Ectodermal cell (in vitro differentiated cells): ENCODE measurements around the gene GOLPH3.

Experiments
- H3K27ac ChIP-seq: 2 replicates; pipeline ENCODE4 v1.7.0; 2013; ENCODE audit warnings: mild to moderate bottlenecking, low read depth, low read length; ENCODE audit not compliant: insufficient read depth, poor library complexity, severe bottlenecking
- H3K27me3 ChIP-seq: 2 replicates; pipeline ENCODE4 v1.7.0; 2013; ENCODE audit warnings: mild to moderate bottlenecking, low read length; ENCODE audit not compliant: insufficient read depth, control insufficient read depth, poor library complexity, severe bottlenecking
- H3K36me3 ChIP-seq: one replicate; pipeline ENCODE4 v1.7.0; 2013; ENCODE audit warnings: low read length; ENCODE audit not compliant: control insufficient read depth, insufficient read depth
- H3K4me1 ChIP-seq: one replicate; pipeline ENCODE4 v1.7.0; 2013; ENCODE audit warnings: low read length; ENCODE audit not compliant: control insufficient read depth, insufficient read depth
- H3K4me3 ChIP-seq: 2 replicates; pipeline ENCODE4 v1.7.0; 2013; ENCODE audit warnings: low read depth, low read length, control low read depth; ENCODE audit not compliant: insufficient read depth
- H3K9me3 ChIP-seq: 2 replicates; pipeline ENCODE4 v1.7.0; 2013; ENCODE audit warnings: mild to moderate bottlenecking, low read length, moderate library complexity; ENCODE audit not compliant: control insufficient read depth
- WGBS, 2 experiments: methylation state at CpG; one replicate each; pipeline ENCODE4 v1.1.7; 2013; ENCODE audit warnings: missing lambda C conversion rate in 2 of 2; 5-methylcytosine and 5-hydroxymethylcytosine counted together

GOLPH3 gene

GRCh38 chr5:32156635-32157034, 17.5 kb downstream of the GOLPH3 start:
- Histone ChIP-seq H3K27ac (no peak overlapping the region), H3K4me1 (no peaks in the 10 kb centered on the region), H3K4me3 (no peak overlapping the region), H3K27me3 (no peaks in the 10 kb centered on the region), H3K9me3 (no peaks in the 10 kb centered on the region), H3K36me3 (no peaks in the 10 kb centered on the region)
- WGBS, 2 experiments = 81 to 85% methylated on average over 8 to 9 of the region's 9 CpGs

GRCh38 chr5:32155211-32155610, 18.9 kb downstream of the GOLPH3 start:
- Histone ChIP-seq H3K36me3 (no peaks in the 10 kb centered on the region), H3K27me3 (no peaks in the 10 kb centered on the region), H3K4me3 (no peak overlapping the region), H3K9me3 (no peaks in the 10 kb centered on the region), H3K4me1 (no peaks in the 10 kb centered on the region), H3K27ac (no peak overlapping the region)
- WGBS, 2 experiments = 89 to 94% methylated on average over 2 of the region's 2 CpGs

- 88 to 98% methylated on average over 3 of the region's 3 CpGs for WGBS, 2 experiments
- Histone ChIP-seq H3K27me3 (no peaks in the 10 kb centered on the region), H3K27ac (no peak overlapping the region), H3K9me3 (no peaks in the 10 kb centered on the region), H3K36me3 (no peaks in the 10 kb centered on the region), H3K4me1 (no peaks in the 10 kb centered on the region), H3K4me3 (no peak overlapping the region)
Observed at GRCh38 chr5:32153723-32154122, 20.4 kb downstream of the GOLPH3 start.

- WGBS, 2 experiments = 95% methylated on average over 5 to 6 of the region's 6 CpGs
- H3K36me3 ChIP-seq = no peaks in the 10 kb centered on the region
- no peak overlapping the region for H3K27ac ChIP-seq
- no peaks in the 10 kb centered on the region for H3K27me3 ChIP-seq
- H3K4me3 ChIP-seq = no peak overlapping the region
- no peaks in the 10 kb centered on the region for H3K9me3 ChIP-seq
- H3K4me1 ChIP-seq = no peaks in the 10 kb centered on the region
Observed at GRCh38 chr5:32151198-32151597, 22.9 kb downstream of the GOLPH3 start.

- Histone ChIP-seq H3K4me1 (no peaks in the 10 kb centered on the region), H3K4me3 (no peak overlapping the region), H3K36me3 (no peaks in the 10 kb centered on the region), H3K9me3 (no peaks in the 10 kb centered on the region), H3K27ac (no peak overlapping the region), H3K27me3 (no peaks in the 10 kb centered on the region)
- 92 to 100% methylated on average over 1 of the region's 1 CpG for WGBS, 2 experiments
Observed at GRCh38 chr5:32150366-32150765, 23.8 kb downstream of the GOLPH3 start.

- Histone ChIP-seq H3K4me1 (no peaks in the 10 kb centered on the region), H3K4me3 (no peak overlapping the region), H3K36me3 (no peaks in the 10 kb centered on the region), H3K9me3 (no peaks in the 10 kb centered on the region), H3K27me3 (no peaks in the 10 kb centered on the region), H3K27ac (no peak overlapping the region)
- WGBS, 2 experiments = 97 to 100% methylated on average over 2 to 3 of the region's 4 CpGs
Observed at GRCh38 chr5:32147959-32148358, 26.2 kb downstream of the GOLPH3 start.

GRCh38 chr5:32147236-32147635, 26.9 kb downstream of the GOLPH3 start:
- Histone ChIP-seq H3K36me3 (no peaks in the 10 kb centered on the region), H3K4me1 (no peaks in the 10 kb centered on the region), H3K27me3 (no peaks in the 10 kb centered on the region), H3K27ac (no peak overlapping the region), H3K4me3 (no peak overlapping the region), H3K9me3 (no peaks in the 10 kb centered on the region)
- 89 to 94% methylated on average over 3 of the region's 3 CpGs for WGBS, 2 experiments

- Histone ChIP-seq H3K9me3 (no peaks in the 10 kb centered on the region), H3K27me3 (no peaks in the 10 kb centered on the region), H3K27ac (no peak overlapping the region), H3K36me3 (no peaks in the 10 kb centered on the region), H3K4me3 (no peak overlapping the region), H3K4me1 (no peaks in the 10 kb centered on the region)
- WGBS, 2 experiments = 92 to 100% methylated on average over 2 of the region's 2 CpGs
Observed at GRCh38 chr5:32145378-32145777, 28.7 kb downstream of the GOLPH3 start.

- Histone ChIP-seq H3K36me3 (no peaks in the 10 kb centered on the region), H3K27me3 (no peaks in the 10 kb centered on the region), H3K27ac (no peak overlapping the region), H3K4me1 (no peaks in the 10 kb centered on the region), H3K9me3 (no peaks in the 10 kb centered on the region), H3K4me3 (no peak overlapping the region)
- 95 to 97% methylated on average over 4 to 5 of the region's 5 CpGs for WGBS, 2 experiments
Observed at GRCh38 chr5:32144378-32145207, 29.5 kb downstream of the GOLPH3 start.

GRCh38 chr5:32143617-32144377, 30.3 kb downstream of the GOLPH3 start:
- 97 to 98% methylated on average over 5 to 6 of the region's 6 CpGs for WGBS, 2 experiments
- Histone ChIP-seq H3K9me3 (no peaks in the 10 kb centered on the region), H3K4me3 (no peak overlapping the region), H3K36me3 (no peaks in the 10 kb centered on the region), H3K27ac (no peak overlapping the region), H3K4me1 (no peaks in the 10 kb centered on the region), H3K27me3 (no peaks in the 10 kb centered on the region)
